ENCODE data around the gene CTNNA2.

GRCh38 chr2:79716266-79716665 lies 203.4 kb downstream of the CTNNA2 start:
- TF ChIP-seq CTCF (IDR thresholded peaks at IDR 0.05) (no peak), ZFX (IDR thresholded peaks at IDR 0.05; ENCODE audit: borderline replicate concordance) (no peak)

All from 22Rv1 (cell line).